Thyroid gland (tissue), 4 donors: ENCODE results near the gene RAD18. TPM values are rescaled to one million over a fixed set of nuclear protein-coding genes. Genes with fewer than 3 reads are reported as not detected.

Experiments used
- DNase-seq, 2 donors: peaks; one replicate each; pipeline ENCODE4 v3.0.0-alpha.2; 2019
- H3K27ac ChIP-seq, 3 donors: fragments of 200-600 bp; sonication (generic); 1 replicate in 2 of 3; 2 replicates in 1 of 3; pipeline ENCODE4 v1.5.1; 2016 to 2019; ENCODE audit warnings: mild to moderate bottlenecking in 1 of 3, moderate library complexity in 1 of 3
- H3K27me3 ChIP-seq: fragments of 200-600 bp; sonication (generic); one replicate; pipeline ENCODE4 v1.5.1; 2019
- H3K36me3 ChIP-seq, 2 donors: fragments of 200-600 bp; sonication (generic); one replicate each; pipeline ENCODE4 v1.5.1; 2016 to 2019
- H3K4me1 ChIP-seq, 2 donors: fragments of 200-600 bp; sonication (generic); one replicate each; pipeline ENCODE4 v1.5.1; 2017 to 2019
- H3K4me3 ChIP-seq, 3 donors: fragments of 200-600 bp; sonication (generic); replicated peaks in 1 of 3; 1 replicate in 2 of 3; 2 replicates in 1 of 3; pipeline ENCODE4 v1.5.1; 2016; ENCODE audit warnings: mild to moderate bottlenecking in 1 of 3
- H3K9me3 ChIP-seq: fragments of 200-600 bp; sonication (generic); one replicate; pipeline ENCODE4 v1.5.1; 2017
- CTCF ChIP-seq, 6 experiments: fragments of 200-600 bp in 3 of 6; fragments of 450-650 bp in 3 of 6; sonication (generic) in 3 of 6; IDR thresholded peaks; one replicate each; pipeline ENCODE4 v1.5.1; 2016 to 2019; ENCODE audit warnings: antibody characterized with exemption in 6 of 6, mild to moderate bottlenecking in 2 of 6, inconsistent platforms in 1 of 6, moderate library complexity in 1 of 6
- POLR2A ChIP-seq, 2 donors: fragments of 450-650 bp; IDR thresholded peaks; one replicate each; pipeline ENCODE4 v1.6.1; 2017; ENCODE audit warnings: antibody characterized with exemption in 2 of 2, mild to moderate bottlenecking in 2 of 2, moderate library complexity in 1 of 2
- WGBS, 2 donors: methylation state at CpG; one replicate each; pipeline ENCODE4 v1.1.5; 2017; 5-methylcytosine and 5-hydroxymethylcytosine counted together
- intact Hi-C: fragments of 100-400 bp; cut with DNase I; formaldehyde crosslinking; loops from one replicate; pipeline ENCODE4 v1.15.1; 2023
- total RNA-seq, 4 donors: library from RNA; depleted of rRNA; stranded (reverse); fragments of >200 nt; gene quantifications; one replicate each; pipeline ENCODE4 v1.2.3, GENCODE V29; 2016

The RAD18 gene
- total RNA-seq, 4 donors from 2014 or later = 9.6 to 18.4 (median 10.5) TPM

GRCh38 chr3:8953313-8953712, 10.0 kb downstream of the RAD18 start:
- intact Hi-C loops = no loop called here
- Histone ChIP-seq H3K9me3 (no peaks in the 10 kb centered on the region), H3K27ac (no peak overlapping the region), H3K36me3 (no peaks in the 10 kb centered on the region), H3K27me3 (no peaks in the 10 kb centered on the region), H3K4me3 (no peak overlapping the region), H3K4me1 (no peaks in the 10 kb centered on the region)
- TF ChIP-seq CTCF (IDR thresholded peaks at IDR 0.05) = no peak
- TF ChIP-seq POLR2A (IDR thresholded peaks at IDR 0.05) = no peak
- no peak for DNase-seq

GRCh38 chr3:8952130-8952529, 11.1 kb downstream of the RAD18 start:
- Histone ChIP-seq H3K36me3 (no peaks in the 10 kb centered on the region), H3K4me1 (no peaks in the 10 kb centered on the region), H3K9me3 (no peaks in the 10 kb centered on the region), H3K27me3 (no peaks in the 10 kb centered on the region), H3K4me3 (no peak overlapping the region), H3K27ac (no peak overlapping the region)
- DNase-seq = no peak
- intact Hi-C loops = no loop called here
- TF ChIP-seq CTCF (IDR thresholded peaks at IDR 0.05) (no peak), POLR2A (IDR thresholded peaks at IDR 0.05) (no peak)

GRCh38 chr3:8945890-8946600, 17.2 kb downstream of the RAD18 start:
- Histone ChIP-seq H3K4me3 (no peak overlapping the region), H3K9me3 (no peaks in the 10 kb centered on the region), H3K27ac (no peak overlapping the region), H3K27me3 (no peaks in the 10 kb centered on the region), H3K36me3 (peaks cover 0 to under 1% of the 10 kb centered on the region in 2 donors), H3K4me1 (no peaks in the 10 kb centered on the region)
- intact Hi-C loops = no loop called here
- no peak for DNase-seq
- WGBS, 2 donors = 64 to 86% methylated on average over 3 of the region's 3 CpGs
- TF ChIP-seq POLR2A (IDR thresholded peaks at IDR 0.05) (no peak), CTCF (IDR thresholded peaks at IDR 0.05) (no peak)

- WGBS, 2 donors = 84 to 93% methylated on average over 4 of the region's 4 CpGs
- intact Hi-C loops = no loop called here
- H3K9me3 ChIP-seq = no peaks in the 10 kb centered on the region
- no peak overlapping the region for H3K4me3 ChIP-seq
- H3K27me3 ChIP-seq = no peaks in the 10 kb centered on the region
- DNase-seq = no peak
- TF ChIP-seq CTCF (IDR thresholded peaks at IDR 0.05) = no peak
- no peak for TF ChIP-seq POLR2A (IDR thresholded peaks at IDR 0.05)
- peaks cover 0 to 7% of the 10 kb centered on the region in 2 donors for H3K36me3 ChIP-seq
- no peaks in the 10 kb centered on the region for H3K4me1 ChIP-seq
- no peak overlapping the region for H3K27ac ChIP-seq
These were observed 20.4 kb downstream of the RAD18 start for GRCh38 chr3:8942746-8943488.

GRCh38 chr3:8942115-8942514, 21.2 kb downstream of the RAD18 start:
- TF ChIP-seq POLR2A (IDR thresholded peaks at IDR 0.05) (no peak), CTCF (IDR thresholded peaks at IDR 0.05) (no peak)
- H3K4me1 ChIP-seq = no peaks in the 10 kb centered on the region
- intact Hi-C loops = no loop called here
- no peak overlapping the region for H3K4me3 ChIP-seq
- no peaks in the 10 kb centered on the region for H3K9me3 ChIP-seq
- H3K27ac ChIP-seq = no peak overlapping the region
- H3K27me3 ChIP-seq = no peaks in the 10 kb centered on the region
- peaks cover 0 to 7% of the 10 kb centered on the region in 2 donors for H3K36me3 ChIP-seq
- 96% methylated on average over 4 of the region's 4 CpGs for WGBS, 2 donors
- DNase-seq = no peak
